Common myeloid progenitor, CD34-positive (primary cell): Measurements from ENCODE around the gene OR51V1.

ENCODE experiments used
- CTCF ChIA-PET: fragments of 350-600 bp; sonication (Branson Sonifier 250); formaldehyde crosslinking; loops from one replicate; lab custom pipeline; 2021; ENCODE audit warnings: antibody characterized with exemption; lab: Charles Lee
- POLR2A ChIA-PET: fragments of 350-600 bp; sonication (Branson Sonifier 250); formaldehyde crosslinking; loops from one replicate; lab custom pipeline; 2021; ENCODE audit warnings: antibody characterized with exemption; lab: Charles Lee
- DNase-seq, 3 donors: peaks; one replicate each; pipeline versions ENCODE4 v3.0.0 to v3.0.0-alpha.2; 2013
- H3K27ac ChIP-seq, 2 experiments: 1 replicate in 1 of 2; 2 replicates in 1 of 2; pipeline ENCODE4 v1.7.0; 2013; ENCODE audit warnings: inconsistent platforms in 2 of 2, low read length in 2 of 2, mild to moderate bottlenecking in 2 of 2, low read depth in 1 of 2, moderate library complexity in 1 of 2; ENCODE audit not compliant: severe bottlenecking in 2 of 2, insufficient read depth in 1 of 2, poor library complexity in 1 of 2
- H3K27me3 ChIP-seq, 5 experiments: replicated peaks in 2 of 5; 1 replicate in 3 of 5; 2 replicates in 2 of 5; pipeline versions ENCODE4 v1.6.1 to v1.7.0; 2013; ENCODE audit warnings: low read length in 4 of 5, mild to moderate bottlenecking in 2 of 5, moderate library complexity in 2 of 5, inconsistent platforms in 1 of 5; ENCODE audit not compliant: insufficient read depth in 5 of 5, control insufficient read depth in 4 of 5
- H3K36me3 ChIP-seq, 4 experiments: 1 replicate in 2 of 4; 2 replicates in 2 of 4; pipeline versions ENCODE4 v1.6.1 to v1.7.0; 2013; ENCODE audit warnings: low read length in 3 of 4, control low read depth in 1 of 4, mild to moderate bottlenecking in 1 of 4; ENCODE audit not compliant: control insufficient read depth in 4 of 4, insufficient read depth in 4 of 4
- H3K4me1 ChIP-seq, 4 experiments: 1 replicate in 3 of 4; 2 replicates in 1 of 4; pipeline versions ENCODE4 v1.6.1 to v1.7.1; 2013; ENCODE audit warnings: low read length in 3 of 4, mild to moderate bottlenecking in 3 of 4, control low read depth in 1 of 4, inconsistent platforms in 1 of 4, moderate library complexity in 1 of 4; ENCODE audit not compliant: control insufficient read depth in 4 of 4, insufficient read depth in 4 of 4; ENCODE audit errors: control extremely low read depth in 1 of 4
- H3K4me3 ChIP-seq, 7 experiments: 1 replicate in 4 of 7; 2 replicates in 3 of 7; pipeline versions ENCODE4 v1.5.1 to v1.7.0; 2013; ENCODE audit warnings: mild to moderate bottlenecking in 7 of 7, low read length in 6 of 7, moderate library complexity in 6 of 7, inconsistent platforms in 2 of 7, low read depth in 2 of 7, control low read depth in 1 of 7; ENCODE audit not compliant: insufficient read depth in 4 of 7, control insufficient read depth in 1 of 7; ENCODE audit errors: extremely low read depth in 1 of 7
- H3K9me3 ChIP-seq, 5 experiments: 1 replicate in 4 of 5; 2 replicates in 1 of 5; pipeline versions ENCODE4 v1.6.1 to v1.7.1; 2013; ENCODE audit warnings: low read length in 4 of 5, mild to moderate bottlenecking in 2 of 5, inconsistent platforms in 1 of 5, low read depth in 1 of 5, moderate library complexity in 1 of 5; ENCODE audit not compliant: control insufficient read depth in 4 of 5, insufficient read depth in 2 of 5; ENCODE audit errors: control extremely low read depth in 1 of 5
- WGBS: methylation state at CpG from one replicate; pipeline ENCODE4 v1.1.5; 2013; ENCODE audit not compliant: insufficient coverage; 5-methylcytosine and 5-hydroxymethylcytosine counted together

Gene OR51V1

DNA sequence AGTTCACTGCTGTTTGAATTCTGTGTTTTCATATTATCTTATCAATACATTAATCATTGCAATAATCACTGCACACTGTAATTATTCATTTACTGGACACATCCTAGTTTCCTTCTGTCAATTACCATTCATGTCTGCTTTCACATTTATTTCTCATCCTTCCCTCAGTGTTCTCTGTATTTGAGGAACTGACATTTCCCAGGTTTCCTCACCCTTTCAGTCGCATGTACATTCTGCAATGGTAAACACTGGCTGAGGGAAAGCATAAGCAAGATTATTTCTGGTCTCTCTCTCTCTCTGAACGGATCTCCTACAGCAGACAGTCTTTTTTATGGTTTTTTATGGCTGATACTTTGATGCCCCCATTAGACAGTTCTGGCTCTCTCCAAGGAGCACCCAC lies 38.0 kb upstream of the OR51V1 start:
- no CpG with 5 or more reads among the region's 2 CpGs for WGBS
- DNase-seq, result no peak
- no peak overlapping the region for H3K4me3 ChIP-seq
- H3K9me3 ChIP-seq, result no peaks in the 10 kb centered on the region
- ChIA-PET CTCF (interaction anchor here (0.9 kb wide), 1 partner anchor 13 kb away, joined by 3 read pairs; no protein-coding TSS in a partner anchor), POLR2A (no interaction called here)
- peaks cover 9 to 24% (median 20%) of the 10 kb centered on the region in 4 experiments for H3K4me1 ChIP-seq
- no peaks in the 10 kb centered on the region for H3K27me3 ChIP-seq
- no peaks in the 10 kb centered on the region for H3K36me3 ChIP-seq
- no peak overlapping the region for H3K27ac ChIP-seq

DNA sequence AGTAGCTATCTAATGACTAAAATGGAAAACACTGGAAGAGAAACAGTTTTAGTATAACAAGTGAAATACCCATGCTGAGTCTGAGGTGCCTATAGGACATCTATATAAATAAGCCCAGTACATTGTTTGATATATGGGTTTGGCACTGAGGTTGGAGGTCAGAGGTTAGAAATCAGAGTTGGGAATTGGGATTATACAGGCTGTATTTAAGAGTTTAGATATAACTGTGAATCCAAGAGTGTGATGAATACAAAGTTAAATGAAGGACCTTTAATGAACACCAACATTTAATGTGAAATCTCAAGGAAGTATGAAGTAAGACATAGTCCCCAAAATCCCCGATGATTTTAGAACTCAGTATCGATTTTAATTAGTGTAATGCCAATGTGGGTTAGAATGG lies 36.9 kb upstream of the OR51V1 start:
- Histone ChIP-seq H3K36me3 (no peaks in the 10 kb centered on the region), H3K27me3 (no peaks in the 10 kb centered on the region), H3K4me3 (no peak overlapping the region), H3K9me3 (no peaks in the 10 kb centered on the region), H3K4me1 (peaks cover 9 to 28% (median 22%) of the 10 kb centered on the region in 4 experiments), H3K27ac (no peak overlapping the region)
- 89% methylated on average over 1 of the region's 2 CpGs for WGBS
- CTCF ChIA-PET, result no interaction called here
- POLR2A ChIA-PET, result no interaction called here
- DNase-seq, result no peak

DNA sequence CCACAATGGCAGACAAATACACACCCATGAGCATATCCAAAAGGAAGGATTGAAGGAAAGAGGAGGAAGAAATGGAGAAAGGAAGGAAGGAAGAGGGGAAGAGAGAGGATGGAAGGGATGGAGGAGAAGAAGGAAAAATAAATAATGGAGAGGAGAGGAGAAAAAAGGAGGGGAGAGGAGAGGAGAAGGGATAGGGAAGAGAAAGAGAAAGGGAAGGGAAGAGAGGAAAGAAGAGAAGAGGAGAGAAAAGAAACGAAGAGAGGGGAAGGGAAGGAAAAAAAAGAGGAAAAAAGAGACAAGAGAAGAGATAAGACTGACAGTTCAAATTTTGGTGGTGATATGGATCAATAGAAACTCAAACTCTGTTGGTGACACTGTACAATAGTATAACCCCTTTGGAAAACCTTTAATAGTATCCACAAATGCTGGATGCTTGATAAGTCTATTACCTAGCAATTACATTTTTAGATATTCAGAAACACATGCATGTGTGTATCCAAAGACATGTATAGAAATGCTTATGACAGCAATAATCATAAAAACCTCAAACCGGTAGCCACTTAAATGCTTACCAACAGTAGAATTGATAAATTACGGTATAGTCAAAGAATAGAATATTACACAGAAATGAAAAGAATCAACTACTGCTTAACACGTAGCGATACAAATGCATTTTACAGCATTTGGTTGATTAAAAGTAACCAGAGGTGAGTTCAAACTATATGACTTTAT lies 35.0 kb upstream of the OR51V1 start:
- WGBS, result 69% methylated on average over 1 of the region's 5 CpGs
- POLR2A ChIA-PET, result no interaction called here

DNA sequence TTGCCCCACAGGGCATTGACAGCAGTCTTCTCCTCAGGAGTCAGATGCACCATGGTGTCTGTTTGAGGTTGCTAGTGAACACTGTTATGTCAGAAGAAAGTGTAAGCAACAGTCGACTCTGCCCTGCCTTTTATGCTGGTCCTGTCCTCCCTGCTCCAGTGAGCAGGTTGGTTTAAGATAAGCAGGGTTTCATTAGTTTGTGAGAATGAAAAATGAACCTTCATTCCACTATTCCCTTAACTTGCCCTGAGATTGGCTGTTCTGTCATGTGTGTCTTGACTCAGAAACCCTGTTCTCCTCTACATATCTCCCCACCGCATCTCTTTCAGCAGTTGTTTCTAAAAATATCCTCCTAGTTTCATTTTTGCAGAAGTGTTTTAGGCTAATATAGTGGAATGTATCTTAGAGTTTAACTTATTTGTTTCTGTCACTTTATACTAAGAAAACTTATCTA lies 33.9 kb upstream of the OR51V1 start, which contains the start of gene HBD:
Gene HBD (minus strand): TSS at position 103 of the 454 bp plus-strand sequence. CDS start 50 bp downstream, at position 53.
- 0% methylated on average over 1 of the region's 2 CpGs for WGBS
- peak within 1 kb of the TSS in 4 of 7 experiments; percentile 2 to 51 (median 30) for H3K4me3 ChIP-seq
- CTCF ChIA-PET, result no interaction called here
- H3K36me3 ChIP-seq, result no peaks in the 10 kb centered on the region
- H3K27me3 ChIP-seq, result no peaks in the 10 kb centered on the region
- POLR2A ChIA-PET, result no interaction called here
- peak within 1 kb of the TSS in 1 of 2 experiments; percentile 70 for H3K27ac ChIP-seq
- H3K9me3 ChIP-seq, result no peaks in the 10 kb centered on the region
- peaks cover 9 to 28% (median 20%) of the 10 kb centered on the region in 4 experiments for H3K4me1 ChIP-seq
- peak; percentile 53 to 92 (median 83) for DNase-seq

More for the DNA sequence above, 35.0 kb upstream of the OR51V1 start:
- no peak for DNase-seq
- no peak overlapping the region for H3K4me3 ChIP-seq
- no peaks in the 10 kb centered on the region for H3K9me3 ChIP-seq
- CTCF ChIA-PET, result no interaction called here
- H3K27ac ChIP-seq, result no peak overlapping the region
- H3K4me1 ChIP-seq, result peaks cover 9 to 28% (median 20%) of the 10 kb centered on the region in 4 experiments
- no peaks in the 10 kb centered on the region for H3K27me3 ChIP-seq
- no peaks in the 10 kb centered on the region for H3K36me3 ChIP-seq

DNA sequence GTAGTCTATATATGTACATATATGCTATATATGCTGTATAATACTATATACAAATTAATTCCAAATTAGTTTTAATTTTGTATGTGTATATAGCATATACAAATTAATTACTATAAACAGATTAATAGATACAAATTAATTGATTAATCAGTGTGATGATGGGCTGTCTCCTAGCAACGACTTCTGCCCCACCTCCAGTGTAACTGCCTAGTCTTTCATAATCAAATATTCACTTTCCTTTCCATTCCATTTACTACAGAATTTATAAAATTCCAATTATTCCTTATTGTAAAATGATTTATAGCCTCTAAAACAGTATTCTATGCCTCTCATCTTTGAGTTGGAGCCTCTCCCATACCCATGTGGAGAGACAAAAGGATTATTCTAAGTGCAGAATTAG lies 32.8 kb upstream of the OR51V1 start:
- H3K27me3 ChIP-seq, result no peaks in the 10 kb centered on the region
- no peaks in the 10 kb centered on the region for H3K36me3 ChIP-seq
- WGBS, result no CpG with 5 or more reads among the region's 1 CpG
- ChIA-PET POLR2A (no interaction called here), CTCF (no interaction called here)
- H3K4me1 ChIP-seq, result peaks cover 9 to 28% (median 17%) of the 10 kb centered on the region in 4 experiments
- no peak for DNase-seq
- H3K27ac ChIP-seq, result peak overlapping the region in 1 of 2 experiments; percentile 56
- no peaks in the 10 kb centered on the region for H3K9me3 ChIP-seq
- peak overlapping the region in 1 of 7 experiments; percentile 9 for H3K4me3 ChIP-seq

DNA sequence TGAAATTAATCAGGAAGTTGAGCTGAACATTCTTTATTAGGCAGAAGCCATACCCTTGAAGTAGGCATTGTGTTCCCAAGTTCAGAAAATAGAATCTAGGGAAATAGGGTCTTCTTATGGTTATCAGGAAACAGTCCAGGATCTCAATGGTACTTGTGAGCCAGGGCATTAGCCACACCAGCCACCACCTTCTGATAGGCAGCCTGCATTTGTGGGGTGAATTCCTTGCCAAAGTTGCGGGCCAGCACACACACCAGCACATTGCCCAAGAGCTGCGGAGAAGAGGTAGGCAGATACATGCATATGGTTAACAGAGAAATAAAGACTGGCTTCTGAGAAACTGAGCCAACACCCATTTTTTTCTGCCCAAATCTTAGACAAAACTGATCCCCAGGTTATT lies 32.3 kb upstream of the OR51V1 start:
- Histone ChIP-seq H3K4me1 (peaks cover 9 to 28% (median 17%) of the 10 kb centered on the region in 4 experiments), H3K9me3 (no peaks in the 10 kb centered on the region)

DNA sequence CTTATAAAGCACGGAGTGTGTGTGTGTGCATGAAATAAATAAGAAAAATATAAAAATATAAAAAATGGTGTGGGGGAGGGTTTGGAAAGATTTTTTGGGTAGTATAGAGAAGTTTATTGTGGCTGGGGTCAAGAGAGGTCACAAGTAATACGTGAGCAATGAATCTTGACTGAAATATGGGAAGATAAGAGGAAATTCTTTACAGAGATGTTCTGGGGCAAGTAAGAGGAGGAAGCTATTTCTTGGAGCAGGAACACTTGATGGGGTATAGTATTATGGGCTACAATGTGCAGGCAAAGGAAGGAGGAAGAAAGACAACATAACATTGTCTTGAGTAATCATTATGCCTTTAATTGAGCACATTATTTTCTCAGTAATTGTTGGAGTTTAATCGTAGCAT lies 31.7 kb upstream of the OR51V1 start:
- ChIA-PET CTCF (no interaction called here), POLR2A (no interaction called here)
- Histone ChIP-seq H3K27me3 (no peaks in the 10 kb centered on the region), H3K4me3 (no peak overlapping the region), H3K27ac (no peak overlapping the region), H3K9me3 (no peaks in the 10 kb centered on the region), H3K36me3 (no peaks in the 10 kb centered on the region), H3K4me1 (peaks cover 9 to 28% (median 17%) of the 10 kb centered on the region in 4 experiments)
- DNase-seq, result no peak
- whole genome bisulfite sequencing, result 62% methylated on average over 3 of the region's 3 CpGs

More for the DNA sequence above, 32.3 kb upstream of the OR51V1 start:
- peak overlapping the region in 1 of 2 experiments; percentile 56 for H3K27ac ChIP-seq
- no CpG with 5 or more reads among the region's 2 CpGs for WGBS
- POLR2A ChIA-PET, result no interaction called here
- peak overlapping the region in 1 of 7 experiments; percentile 9 for H3K4me3 ChIP-seq
- no peaks in the 10 kb centered on the region for H3K27me3 ChIP-seq
- CTCF ChIA-PET, result no interaction called here
- no peaks in the 10 kb centered on the region for H3K36me3 ChIP-seq
- DNase-seq, result no peak
